22Rv1 (cell line): ENCODE results near the gene SP1.
"Not testable (repeated sequence)": the region's sequence is repeated elsewhere in the genome, so short reads cannot be mapped to it uniquely, and the experiment has no call there.

ENCODE experiments used
- H3K27ac ChIP-seq: fragments of 450-650 bp; 2 replicates; pipeline ENCODE4 v1.5.1; 2017
- CTCF ChIP-seq: fragments of 450-650 bp; IDR thresholded peaks from 2 replicates; pipeline ENCODE4 v1.5.1; 2017; ENCODE audit warnings: mild to moderate bottlenecking
- ZFX ChIP-seq: fragments of 450-650 bp; IDR thresholded peaks from 2 replicates; pipeline ENCODE4 v1.6.1; 2017; ENCODE audit warnings: antibody characterized with exemption, borderline replicate concordance

Gene SP1

GRCh38 chr12:53380104-53380793, at the start of gene SP1:
TSS of gene SP1 (plus strand) at chr12:53380176. CDS start at chr12:53380292, 116 bp downstream.
- H3K27ac ChIP-seq, result peak within 1 kb of the TSS; percentile 97

GRCh38 chr12:53330671-53331070, 49.3 kb upstream of the SP1 start:
- no peak overlapping the region for H3K27ac ChIP-seq
- TF ChIP-seq ZFX (no peak), CTCF (no peak)

More at GRCh38 chr12:53380104-53380793, at the start of gene SP1:
- no peak for TF ChIP-seq CTCF
- TF ChIP-seq ZFX, result no peak

DNA sequence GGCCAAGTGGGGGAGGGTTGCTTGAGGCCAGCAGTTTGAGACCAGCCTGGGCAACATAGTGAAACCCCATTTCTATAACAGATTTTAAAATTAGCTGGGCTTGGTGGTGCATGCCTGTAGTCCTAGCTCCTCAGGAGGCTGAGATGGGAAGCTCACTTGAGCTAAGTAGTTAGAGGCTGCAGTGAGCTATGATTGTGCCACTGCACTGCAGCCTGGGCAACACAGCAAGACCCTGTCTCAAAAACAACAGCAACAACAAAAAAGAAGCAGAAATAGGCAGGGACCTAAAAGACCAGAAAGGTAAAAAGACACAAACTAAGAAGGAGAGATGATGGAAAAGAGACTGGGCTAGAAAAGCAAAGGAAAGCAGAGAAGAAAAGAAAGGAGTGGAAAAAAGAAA, 47.6 kb upstream of the SP1 start:
- not testable (repeated sequence) for H3K27ac ChIP-seq

DNA sequence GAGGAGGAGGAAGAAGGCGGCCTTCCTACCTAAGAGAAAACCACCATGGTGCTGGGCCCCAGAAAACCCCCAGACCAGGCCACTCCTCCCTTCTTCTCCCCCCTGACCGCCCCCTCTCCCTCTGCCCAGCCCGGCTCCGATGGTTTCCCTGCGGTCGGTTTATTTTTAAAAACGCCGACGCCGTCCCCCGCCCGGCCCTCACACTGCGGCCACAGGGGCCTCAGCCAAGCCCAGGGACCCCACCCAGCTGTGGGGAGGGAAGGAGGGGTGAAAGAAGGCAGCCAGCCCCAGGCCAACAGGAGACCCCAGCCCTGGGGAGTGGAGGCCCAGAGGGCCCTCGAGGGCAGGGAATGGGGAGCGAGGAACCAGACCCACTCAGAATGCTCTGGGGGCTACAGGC, 47.2 kb upstream of the SP1 start:
- no peak for TF ChIP-seq ZFX
- no peak for TF ChIP-seq CTCF

GRCh38 chr12:53333289-53333688, 46.7 kb upstream of the SP1 start:
- no peak overlapping the region for H3K27ac ChIP-seq
- no peak for TF ChIP-seq ZFX
- no peak for TF ChIP-seq CTCF

More for the DNA sequence above, 47.2 kb upstream of the SP1 start:
- H3K27ac ChIP-seq, result no peak overlapping the region

GRCh38 chr12:53333845-53334244, 46.1 kb upstream of the SP1 start:
- no peak overlapping the region for H3K27ac ChIP-seq
- TF ChIP-seq ZFX (no peak), CTCF (no peak)

DNA sequence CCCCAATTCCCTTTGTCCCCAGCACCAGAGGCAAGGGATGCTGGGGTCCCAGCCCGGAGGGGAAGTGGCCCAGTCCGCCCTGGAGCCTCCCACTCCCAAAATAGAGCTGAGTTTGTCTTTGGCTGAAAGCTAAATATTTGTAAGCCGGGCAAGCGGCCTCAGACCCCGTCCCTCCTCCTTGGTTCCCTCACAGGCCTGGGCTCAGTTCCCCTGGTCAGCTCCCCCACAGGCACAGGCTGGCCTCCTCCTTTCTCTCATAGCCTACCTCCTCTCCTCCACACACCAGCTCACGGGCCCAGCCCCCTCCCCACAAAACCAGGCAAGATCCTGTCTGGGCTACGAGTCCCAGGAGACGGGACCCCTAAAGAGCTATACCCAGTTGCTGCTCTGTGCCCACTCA, 45.2 kb upstream of the SP1 start:
- TF ChIP-seq CTCF (no peak), ZFX (no peak)
- no peak overlapping the region for H3K27ac ChIP-seq
